OCI-LY7 (cell line): Measurements from ENCODE around the gene SRC. TPM values are rescaled to one million over a fixed set of nuclear protein-coding genes. Genes with fewer than 3 reads are reported as not detected.

Source experiments
- BruUV-seq: library from RNA; stranded (reverse); fragments of 400-500 nt; replicated peaks from 2 replicates; lab custom pipeline; 2021; lab: Mats Ljungman, UMichigan
- CTCF ChIA-PET: fragments of 300-600 bp; sonication (Branson Sonifier 250); formaldehyde crosslinking; loops from one replicate; lab custom pipeline; 2022; ENCODE audit warnings: antibody characterized with exemption; ENCODE audit not compliant: unreplicated experiment; lab: Charles Lee
- POLR2A ChIA-PET: fragments of 300-600 bp; sonication (Branson Sonifier 250); formaldehyde crosslinking; loops from one replicate; lab custom pipeline; 2022; ENCODE audit warnings: antibody characterized with exemption; lab: Charles Lee
- DNase-seq: peaks from one replicate; pipeline ENCODE4 v3.0.0-alpha.2; 2015; ENCODE audit warnings: low spot score
- H2AFZ ChIP-seq: fragments of 200-600 bp; sonication (generic), shearing (Covaris generic); 2 replicates; pipeline ENCODE4 v1.6.1; 2014; ENCODE audit warnings: mild to moderate bottlenecking, antibody characterized with exemption, low read length, moderate library complexity
- H3K27ac ChIP-seq: fragments of 200-600 bp; sonication (generic); 2 replicates; pipeline ENCODE4 v1.5.1; 2014; ENCODE audit warnings: mixed run types, low read depth, mild to moderate bottlenecking, moderate library complexity, low read length, inconsistent platforms; ENCODE audit not compliant: poor library complexity, severe bottlenecking
- H3K36me3 ChIP-seq: fragments of 200-600 bp; sonication (generic); 2 replicates; pipeline ENCODE4 v1.6.1; 2014; ENCODE audit warnings: mild to moderate bottlenecking, antibody characterized with exemption, low read length, moderate library complexity, mixed read lengths; ENCODE audit not compliant: insufficient read depth
- H3K4me1 ChIP-seq: fragments of 200-600 bp; sonication (generic); 2 replicates; pipeline ENCODE4 v1.5.1; 2014; ENCODE audit warnings: mild to moderate bottlenecking, low read length; ENCODE audit not compliant: insufficient read depth, poor library complexity, severe bottlenecking
- H3K4me2 ChIP-seq: fragments of 200-600 bp; sonication (generic); 2 replicates; pipeline ENCODE4 v1.6.1; 2014; ENCODE audit warnings: mild to moderate bottlenecking, low read length
- H3K4me3 ChIP-seq: fragments of 200-600 bp; sonication (generic); 2 replicates; pipeline ENCODE4 v1.5.1; 2014; ENCODE audit warnings: mild to moderate bottlenecking, low read depth, low read length; ENCODE audit not compliant: poor library complexity, severe bottlenecking
- H3K79me2 ChIP-seq: fragments of 200-600 bp; sonication (generic); 2 replicates; pipeline ENCODE4 v1.6.1; 2016; ENCODE audit warnings: low read depth, mild to moderate bottlenecking, low read length, moderate library complexity, mixed read lengths; ENCODE audit not compliant: insufficient read depth
- H3K9me2 ChIP-seq: fragments of 200-600 bp; sonication (generic); 2 replicates; pipeline ENCODE4 v1.6.1; 2016; ENCODE audit warnings: mild to moderate bottlenecking, low read length, mixed read lengths; ENCODE audit not compliant: insufficient read depth
- H3K9me3 ChIP-seq: fragments of 200-600 bp; sonication (generic); 2 replicates; pipeline ENCODE4 v1.6.1; 2014; ENCODE audit warnings: mild to moderate bottlenecking, mixed run types, low read length, mixed read lengths
- H4K20me1 ChIP-seq: fragments of 200-600 bp; sonication (generic); 2 replicates; pipeline ENCODE4 v1.6.1; 2014; ENCODE audit warnings: mild to moderate bottlenecking, antibody characterized with exemption, low read length, moderate library complexity, mixed read lengths; ENCODE audit not compliant: insufficient read depth
- CTCF ChIP-seq: fragments of 200-600 bp; sonication (generic); conservative IDR thresholded peaks from 2 replicates; pipeline ENCODE4 v1.5.1; 2014; ENCODE audit warnings: mild to moderate bottlenecking, antibody characterized with exemption, low read length, moderate library complexity, mixed read lengths
- EZH2phosphoT487 ChIP-seq: fragments of 200-600 bp; sonication (generic); IDR thresholded peaks from 2 replicates; pipeline ENCODE4 v1.6.1; 2018; ENCODE audit warnings: low read depth, borderline replicate concordance, mild to moderate bottlenecking, mixed run types, antibody characterized with exemption, low read length, moderate library complexity, mixed read lengths
- intact Hi-C: fragments of 100-400 bp; cut with micrococcal nuclease; formaldehyde crosslinking; loops from one replicate; pipeline ENCODE4 v1.10.0; 2022; ENCODE audit not compliant: unreplicated experiment
- total RNA-seq, 2 experiments: library from RNA; depleted of rRNA in 1 of 2; stranded (reverse); fragments of >200 nt in 1 of 2; shearing (Covaris generic) in 1 of 2; gene quantifications; 2 replicates each; pipeline ENCODE4 v1.2.3, GENCODE V29; 2014 to 2022

The SRC gene
- total RNA-seq, 2 experiments from 2014 or later = 0.72 to 3.7 TPM

DNA sequence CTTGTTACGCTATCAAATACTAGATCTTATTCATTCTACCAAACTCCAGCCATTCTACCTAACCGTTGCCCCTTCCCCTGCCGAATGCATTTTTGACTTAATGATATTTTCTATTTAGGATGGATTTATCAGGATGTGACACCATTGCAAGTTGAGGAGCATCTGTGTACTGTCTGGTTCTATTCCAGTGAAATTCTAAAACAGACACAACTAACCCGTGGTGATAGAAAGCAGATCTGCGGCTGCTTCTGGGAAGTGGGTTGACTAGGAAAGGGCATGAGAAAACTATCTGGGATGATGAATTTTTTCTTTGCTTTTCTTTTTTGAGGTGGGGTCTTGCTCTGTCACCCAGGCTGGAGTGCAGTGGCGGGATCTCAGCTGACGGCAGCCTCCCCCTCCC is 20.7 kb upstream of the SRC start:
- no peak overlapping the region for H3K4me2 ChIP-seq
- TF ChIP-seq EZH2phosphoT487 = no peak
- no peak for TF ChIP-seq CTCF
- no peaks in the 10 kb centered on the region for H3K79me2 ChIP-seq
- no peaks in the 10 kb centered on the region for H3K4me1 ChIP-seq
- POLR2A ChIA-PET = interaction anchor here (0.7 kb wide), 1 partner anchor 148 kb away, joined by 3 read pairs; no protein-coding TSS in a partner anchor
- CTCF ChIA-PET = no interaction called here
- H3K36me3 ChIP-seq = no peaks in the 10 kb centered on the region
- DNase-seq = no peak
- BruUV-seq = no TSS peak
- H4K20me1 ChIP-seq = no peaks in the 10 kb centered on the region
- intact Hi-C loops = no loop called here
- no peak overlapping the region for H3K27ac ChIP-seq
- no peaks in the 10 kb centered on the region for H3K9me2 ChIP-seq
- peaks cover 8% of the 10 kb centered on the region for H3K9me3 ChIP-seq
- H3K4me3 ChIP-seq = no peak overlapping the region
- no peak overlapping the region for H2AFZ ChIP-seq

- DNase-seq = no peak
- H3K27ac ChIP-seq = no peak overlapping the region
- no TSS peak for BruUV-seq
Observed at GRCh38 chr20:37326666-37327065, 19.3 kb upstream of the SRC start.

More at GRCh38 chr20:37326666-37327065, 19.3 kb upstream of the SRC start:
- no peak overlapping the region for H3K4me2 ChIP-seq
- no peaks in the 10 kb centered on the region for H4K20me1 ChIP-seq
- H3K4me3 ChIP-seq = no peak overlapping the region
- no peaks in the 10 kb centered on the region for H3K36me3 ChIP-seq
- ChIA-PET POLR2A (no interaction called here), CTCF (interaction anchor here (0.6 kb wide), 1 partner anchor 62 kb away, joined by 4 read pairs; no protein-coding TSS in a partner anchor)
- H2AFZ ChIP-seq = no peak overlapping the region
- no peaks in the 10 kb centered on the region for H3K4me1 ChIP-seq
- peaks cover 8% of the 10 kb centered on the region for H3K9me3 ChIP-seq
- TF ChIP-seq CTCF (no peak), EZH2phosphoT487 (no peak)
- no peaks in the 10 kb centered on the region for H3K9me2 ChIP-seq
- intact Hi-C loops = no loop called here
- no peaks in the 10 kb centered on the region for H3K79me2 ChIP-seq
